Measurements from ENCODE around the gene C20orf202. TPM values are rescaled to one million over a fixed set of nuclear protein-coding genes. Genes with fewer than 3 reads are reported as not detected.

C20orf202 gene
- total and polyA plus RNA-seq, 9 of the 15 experiments (the other 6 are each of a cell fraction or from before 2014, with no cell fraction given), result 0.03 to 0.24 (median 0.15) TPM; not detected in 4

DNA sequence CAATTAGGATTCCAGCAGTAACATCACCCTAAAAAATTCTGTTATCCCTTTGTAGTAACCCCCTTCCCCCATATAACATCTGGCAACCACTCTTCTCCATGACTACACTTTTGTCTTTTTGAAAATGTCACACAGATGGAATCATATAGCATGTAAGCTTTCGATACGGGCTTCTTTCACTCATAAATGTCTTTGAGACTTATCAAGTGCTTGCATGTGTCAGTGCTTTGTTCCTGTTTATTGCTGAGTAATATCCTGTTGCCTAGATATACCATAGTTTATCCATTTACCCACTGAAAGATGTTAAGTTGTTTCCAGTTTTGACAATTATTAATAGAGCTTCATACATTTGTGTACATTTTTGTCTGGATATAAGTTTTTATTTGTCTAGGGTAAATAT lies 52.4 kb downstream of the C20orf202 start (continued):
- TF ChIP-seq PRPF4 (IDR thresholded peaks at IDR 0.05; ENCODE audit: insufficient read depth, low read depth, low read length, poor library complexity, severe bottlenecking), result no peak
- no peak for TF ChIP-seq HDAC8 (tag; IDR thresholded peaks at IDR 0.05)
- TF ChIP-seq PHF8 (IDR thresholded peaks at IDR 0.05; ENCODE audit: borderline replicate concordance, low read length), result no peak
- TF ChIP-seq, protein P1, sequence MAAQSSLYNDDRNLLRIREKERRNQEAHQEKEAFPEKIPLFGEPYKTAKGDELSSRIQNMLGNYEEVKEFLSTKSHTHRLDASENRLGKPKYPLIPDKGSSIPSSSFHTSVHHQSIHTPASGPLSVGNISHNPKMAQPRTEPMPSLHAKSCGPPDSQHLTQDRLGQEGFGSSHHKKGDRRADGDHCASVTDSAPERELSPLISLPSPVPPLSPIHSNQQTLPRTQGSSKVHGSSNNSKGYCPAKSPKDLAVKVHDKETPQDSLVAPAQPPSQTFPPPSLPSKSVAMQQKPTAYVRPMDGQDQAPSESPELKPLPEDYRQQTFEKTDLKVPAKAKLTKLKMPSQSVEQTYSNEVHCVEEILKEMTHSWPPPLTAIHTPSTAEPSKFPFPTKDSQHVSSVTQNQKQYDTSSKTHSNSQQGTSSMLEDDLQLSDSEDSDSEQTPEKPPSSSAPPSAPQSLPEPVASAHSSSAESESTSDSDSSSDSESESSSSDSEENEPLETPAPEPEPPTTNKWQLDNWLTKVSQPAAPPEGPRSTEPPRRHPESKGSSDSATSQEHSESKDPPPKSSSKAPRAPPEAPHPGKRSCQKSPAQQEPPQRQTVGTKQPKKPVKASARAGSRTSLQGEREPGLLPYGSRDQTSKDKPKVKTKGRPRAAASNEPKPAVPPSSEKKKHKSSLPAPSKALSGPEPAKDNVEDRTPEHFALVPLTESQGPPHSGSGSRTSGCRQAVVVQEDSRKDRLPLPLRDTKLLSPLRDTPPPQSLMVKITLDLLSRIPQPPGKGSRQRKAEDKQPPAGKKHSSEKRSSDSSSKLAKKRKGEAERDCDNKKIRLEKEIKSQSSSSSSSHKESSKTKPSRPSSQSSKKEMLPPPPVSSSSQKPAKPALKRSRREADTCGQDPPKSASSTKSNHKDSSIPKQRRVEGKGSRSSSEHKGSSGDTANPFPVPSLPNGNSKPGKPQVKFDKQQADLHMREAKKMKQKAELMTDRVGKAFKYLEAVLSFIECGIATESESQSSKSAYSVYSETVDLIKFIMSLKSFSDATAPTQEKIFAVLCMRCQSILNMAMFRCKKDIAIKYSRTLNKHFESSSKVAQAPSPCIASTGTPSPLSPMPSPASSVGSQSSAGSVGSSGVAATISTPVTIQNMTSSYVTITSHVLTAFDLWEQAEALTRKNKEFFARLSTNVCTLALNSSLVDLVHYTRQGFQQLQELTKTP (IDR thresholded peaks at IDR 0.05; ENCODE audit: low read depth in 1 of 2, partially characterized antibody in 2 of 2), result no peak
- TF ChIP-seq, protein P2, sequence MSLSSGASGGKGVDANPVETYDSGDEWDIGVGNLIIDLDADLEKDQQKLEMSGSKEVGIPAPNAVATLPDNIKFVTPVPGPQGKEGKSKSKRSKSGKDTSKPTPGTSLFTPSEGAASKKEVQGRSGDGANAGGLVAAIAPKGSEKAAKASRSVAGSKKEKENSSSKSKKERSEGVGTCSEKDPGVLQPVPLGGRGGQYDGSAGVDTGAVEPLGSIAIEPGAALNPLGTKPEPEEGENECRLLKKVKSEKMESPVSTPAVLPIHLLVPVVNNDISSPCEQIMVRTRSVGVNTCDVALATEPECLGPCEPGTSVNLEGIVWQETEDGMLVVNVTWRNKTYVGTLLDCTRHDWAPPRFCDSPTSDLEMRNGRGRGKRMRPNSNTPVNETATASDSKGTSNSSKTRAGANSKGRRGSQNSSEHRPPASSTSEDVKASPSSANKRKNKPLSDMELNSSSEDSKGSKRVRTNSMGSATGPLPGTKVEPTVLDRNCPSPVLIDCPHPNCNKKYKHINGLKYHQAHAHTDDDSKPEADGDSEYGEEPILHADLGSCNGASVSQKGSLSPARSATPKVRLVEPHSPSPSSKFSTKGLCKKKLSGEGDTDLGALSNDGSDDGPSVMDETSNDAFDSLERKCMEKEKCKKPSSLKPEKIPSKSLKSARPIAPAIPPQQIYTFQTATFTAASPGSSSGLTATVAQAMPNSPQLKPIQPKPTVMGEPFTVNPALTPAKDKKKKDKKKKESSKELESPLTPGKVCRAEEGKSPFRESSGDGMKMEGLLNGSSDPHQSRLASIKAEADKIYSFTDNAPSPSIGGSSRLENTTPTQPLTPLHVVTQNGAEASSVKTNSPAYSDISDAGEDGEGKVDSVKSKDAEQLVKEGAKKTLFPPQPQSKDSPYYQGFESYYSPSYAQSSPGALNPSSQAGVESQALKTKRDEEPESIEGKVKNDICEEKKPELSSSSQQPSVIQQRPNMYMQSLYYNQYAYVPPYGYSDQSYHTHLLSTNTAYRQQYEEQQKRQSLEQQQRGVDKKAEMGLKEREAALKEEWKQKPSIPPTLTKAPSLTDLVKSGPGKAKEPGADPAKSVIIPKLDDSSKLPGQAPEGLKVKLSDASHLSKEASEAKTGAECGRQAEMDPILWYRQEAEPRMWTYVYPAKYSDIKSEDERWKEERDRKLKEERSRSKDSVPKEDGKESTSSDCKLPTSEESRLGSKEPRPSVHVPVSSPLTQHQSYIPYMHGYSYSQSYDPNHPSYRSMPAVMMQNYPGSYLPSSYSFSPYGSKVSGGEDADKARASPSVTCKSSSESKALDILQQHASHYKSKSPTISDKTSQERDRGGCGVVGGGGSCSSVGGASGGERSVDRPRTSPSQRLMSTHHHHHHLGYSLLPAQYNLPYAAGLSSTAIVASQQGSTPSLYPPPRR (CRISPR knock-in tag; IDR thresholded peaks at IDR 0.05; ENCODE audit: borderline replicate concordance), result no peak
- TF ChIP-seq, protein P3, sequence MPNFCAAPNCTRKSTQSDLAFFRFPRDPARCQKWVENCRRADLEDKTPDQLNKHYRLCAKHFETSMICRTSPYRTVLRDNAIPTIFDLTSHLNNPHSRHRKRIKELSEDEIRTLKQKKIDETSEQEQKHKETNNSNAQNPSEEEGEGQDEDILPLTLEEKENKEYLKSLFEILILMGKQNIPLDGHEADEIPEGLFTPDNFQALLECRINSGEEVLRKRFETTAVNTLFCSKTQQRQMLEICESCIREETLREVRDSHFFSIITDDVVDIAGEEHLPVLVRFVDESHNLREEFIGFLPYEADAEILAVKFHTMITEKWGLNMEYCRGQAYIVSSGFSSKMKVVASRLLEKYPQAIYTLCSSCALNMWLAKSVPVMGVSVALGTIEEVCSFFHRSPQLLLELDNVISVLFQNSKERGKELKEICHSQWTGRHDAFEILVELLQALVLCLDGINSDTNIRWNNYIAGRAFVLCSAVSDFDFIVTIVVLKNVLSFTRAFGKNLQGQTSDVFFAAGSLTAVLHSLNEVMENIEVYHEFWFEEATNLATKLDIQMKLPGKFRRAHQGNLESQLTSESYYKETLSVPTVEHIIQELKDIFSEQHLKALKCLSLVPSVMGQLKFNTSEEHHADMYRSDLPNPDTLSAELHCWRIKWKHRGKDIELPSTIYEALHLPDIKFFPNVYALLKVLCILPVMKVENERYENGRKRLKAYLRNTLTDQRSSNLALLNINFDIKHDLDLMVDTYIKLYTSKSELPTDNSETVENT (CRISPR knock-in tag; IDR thresholded peaks at IDR 0.05), result no peak
- TF ChIP-seq, protein P4, sequence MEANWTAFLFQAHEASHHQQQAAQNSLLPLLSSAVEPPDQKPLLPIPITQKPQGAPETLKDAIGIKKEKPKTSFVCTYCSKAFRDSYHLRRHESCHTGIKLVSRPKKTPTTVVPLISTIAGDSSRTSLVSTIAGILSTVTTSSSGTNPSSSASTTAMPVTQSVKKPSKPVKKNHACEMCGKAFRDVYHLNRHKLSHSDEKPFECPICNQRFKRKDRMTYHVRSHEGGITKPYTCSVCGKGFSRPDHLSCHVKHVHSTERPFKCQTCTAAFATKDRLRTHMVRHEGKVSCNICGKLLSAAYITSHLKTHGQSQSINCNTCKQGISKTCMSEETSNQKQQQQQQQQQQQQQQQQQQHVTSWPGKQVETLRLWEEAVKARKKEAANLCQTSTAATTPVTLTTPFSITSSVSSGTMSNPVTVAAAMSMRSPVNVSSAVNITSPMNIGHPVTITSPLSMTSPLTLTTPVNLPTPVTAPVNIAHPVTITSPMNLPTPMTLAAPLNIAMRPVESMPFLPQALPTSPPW (CRISPR knock-in tag; IDR thresholded peaks at IDR 0.05), result no peak
- TF ChIP-seq TEAD1 (CRISPR knock-in tag; IDR thresholded peaks at IDR 0.05), result no peak
- no peak for TF ChIP-seq MCM7 (IDR thresholded peaks at IDR 0.05)
- TF ChIP-seq ZNF766 (CRISPR knock-in tag; conservative IDR thresholded peaks at IDR 0.05), result no peak
